ENCODE data around the gene IGDCC3.
"Not testable (repeated sequence)": the region's sequence is repeated elsewhere in the genome, so short reads cannot be mapped to it uniquely, and the experiment has no call there.

Gene IGDCC3

GRCh38 chr15:65369212-65369547, 8.6 kb downstream of the IGDCC3 start:
- no peak for DNase-seq (ENCODE audit: low read depth)

DNA sequence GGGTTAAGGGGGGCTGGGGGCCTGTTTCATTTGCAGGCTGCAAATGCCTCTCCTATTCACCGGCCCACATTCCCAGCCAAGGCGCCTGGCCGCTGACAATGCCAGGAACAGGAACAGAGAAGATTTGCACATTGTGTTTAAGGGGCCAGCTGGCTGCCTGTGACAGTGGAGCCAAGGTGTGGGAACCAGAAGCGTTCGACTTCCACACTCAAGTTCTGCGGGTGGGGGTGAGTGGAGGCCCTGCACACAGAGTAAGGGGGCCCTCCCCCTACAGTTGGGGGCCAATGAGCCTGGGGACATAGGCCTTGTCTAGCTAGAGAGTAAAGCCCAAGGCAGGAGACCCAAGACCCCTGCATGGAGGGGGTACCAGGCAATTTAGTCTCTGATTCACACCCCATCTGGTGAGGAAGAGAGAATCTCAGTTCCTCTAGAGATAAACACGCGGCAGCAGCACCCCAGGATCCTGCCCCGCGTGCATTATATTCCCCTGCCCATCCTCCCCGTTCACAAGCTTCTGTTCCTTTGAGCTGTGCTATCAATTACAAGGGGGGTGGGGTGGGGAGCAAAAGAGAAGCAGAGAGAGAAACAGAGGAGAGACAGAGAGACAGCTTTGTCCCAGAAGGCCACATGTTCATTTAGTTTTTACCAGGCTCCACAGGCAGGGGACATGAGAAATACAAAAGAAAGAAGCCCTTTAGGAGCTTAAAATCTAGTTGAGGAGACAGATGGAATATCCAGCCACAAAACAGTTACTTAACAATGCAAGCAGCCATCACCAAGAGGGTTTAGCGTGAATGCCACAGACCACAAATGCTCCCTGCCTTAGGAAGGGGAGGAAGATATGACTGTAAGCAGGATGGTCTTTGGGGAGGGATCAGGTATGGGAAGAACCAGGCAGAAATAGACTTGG, 9.2 kb downstream of the IGDCC3 start:
- no peak for DNase-seq (ENCODE audit: low read depth)

DNA sequence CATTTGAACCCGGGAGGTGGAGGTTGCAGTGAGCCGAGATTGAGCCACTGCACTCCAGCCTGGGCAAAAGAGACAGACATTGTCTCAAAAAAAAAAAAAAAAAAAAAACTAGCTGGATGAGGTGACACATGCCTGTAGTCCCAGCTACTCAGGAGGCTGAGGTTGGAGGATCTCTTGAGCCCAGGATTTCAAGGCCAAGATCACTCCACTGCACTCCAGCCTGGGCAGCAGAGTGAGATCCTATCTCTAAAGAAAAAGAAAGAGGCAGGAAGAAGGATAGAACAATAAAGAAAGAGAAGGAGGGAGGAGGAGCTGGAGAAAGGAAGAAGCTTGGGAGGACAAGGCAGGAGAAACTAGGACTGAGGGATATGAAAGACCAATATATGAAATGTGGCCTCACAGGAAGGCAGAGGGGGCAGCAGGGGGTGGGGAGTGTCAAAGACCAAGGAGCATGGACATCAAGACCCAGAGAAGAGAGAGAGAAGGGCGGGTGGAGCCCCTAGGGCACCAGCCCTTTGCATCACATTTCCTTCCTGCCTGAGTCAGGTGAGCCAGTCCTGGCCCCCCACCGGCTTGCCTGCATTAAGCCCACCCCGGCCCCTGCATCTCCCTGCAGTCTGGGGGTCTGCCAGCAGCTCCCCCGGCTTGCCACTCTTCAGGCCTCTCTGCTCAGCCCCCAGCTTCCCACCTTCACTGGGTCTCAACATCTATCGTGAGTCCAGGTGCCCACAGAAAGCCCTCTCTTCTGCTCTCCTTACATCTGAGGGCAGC, 11.5 kb downstream of the IGDCC3 start:
- DNase-seq (ENCODE audit: low read depth) = no peak

GRCh38 chr15:65365229-65365628, 12.6 kb downstream of the IGDCC3 start:
- DNase-seq (ENCODE audit: low read depth) = no peak

- no peak for DNase-seq (ENCODE audit: low read depth)
Measured at GRCh38 chr15:65363766-65364165, 14.0 kb downstream of the IGDCC3 start.

GRCh38 chr15:65363306-65363705, 14.5 kb downstream of the IGDCC3 start:
- DNase-seq (ENCODE audit: low read depth) = no peak

- DNase-seq (ENCODE audit: low read depth) = no peak
Measured at GRCh38 chr15:65362491-65362890, 15.3 kb downstream of the IGDCC3 start.

DNA sequence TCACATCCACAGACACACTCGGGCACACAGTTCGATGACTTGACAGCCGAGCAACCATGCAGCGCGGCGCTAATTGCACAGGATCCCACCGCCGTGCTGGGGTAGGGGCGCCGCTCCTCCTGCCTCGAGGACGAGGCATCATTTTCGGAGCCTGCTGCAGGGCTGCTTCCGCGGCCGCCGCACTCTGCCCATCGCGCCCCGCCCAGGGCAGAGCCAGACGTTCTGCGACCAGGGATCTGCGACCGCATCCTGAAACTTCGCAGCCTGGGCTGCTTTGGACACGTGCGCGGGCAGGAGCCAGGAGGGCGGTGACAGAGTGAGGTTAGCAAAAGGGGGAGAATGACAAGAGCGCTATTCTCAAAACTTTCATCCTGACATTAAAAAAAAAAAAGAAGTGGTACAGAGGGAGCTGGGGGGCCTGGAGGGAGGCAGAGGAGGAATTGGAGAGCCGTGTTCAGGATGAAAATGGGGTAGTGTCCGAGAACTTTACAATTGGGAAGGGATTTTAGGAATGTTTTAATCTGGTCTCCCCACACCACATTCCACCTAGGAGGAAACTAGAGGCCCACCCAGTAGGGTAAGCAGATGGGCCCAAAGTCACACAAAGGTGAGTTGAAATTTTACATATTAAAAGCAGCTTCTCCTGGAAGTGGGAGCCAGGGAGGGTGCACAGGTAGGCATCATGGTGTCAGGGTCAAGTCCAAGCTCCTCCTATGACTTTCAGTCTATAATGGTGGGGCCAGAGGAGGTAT, 15.9 kb downstream of the IGDCC3 start:
- DNase-seq (ENCODE audit: low read depth) = no peak

GRCh38 chr15:65360506-65360905, 17.3 kb downstream of the IGDCC3 start:
- no peak for DNase-seq (ENCODE audit: low read depth)

DNA sequence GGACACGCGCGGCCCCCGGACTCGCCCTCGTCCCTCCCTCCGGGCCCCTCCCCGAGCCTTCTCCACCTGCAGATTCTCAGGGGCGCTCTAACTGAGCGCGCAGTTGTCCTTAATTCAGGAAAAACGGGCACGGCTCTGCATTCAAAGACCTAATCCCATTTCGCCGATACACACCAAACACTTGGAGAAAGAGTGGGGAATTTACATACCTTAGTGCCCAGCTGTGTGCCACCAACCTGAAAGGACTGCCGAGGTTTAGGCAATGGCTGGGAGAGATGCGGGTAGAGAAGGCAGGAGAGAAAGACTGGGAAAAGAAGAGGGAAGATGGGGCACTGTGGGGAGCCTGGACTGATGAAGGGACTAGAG, 21.8 kb downstream of the IGDCC3 start:
- no peak for DNase-seq (ENCODE audit: low read depth)

DNA sequence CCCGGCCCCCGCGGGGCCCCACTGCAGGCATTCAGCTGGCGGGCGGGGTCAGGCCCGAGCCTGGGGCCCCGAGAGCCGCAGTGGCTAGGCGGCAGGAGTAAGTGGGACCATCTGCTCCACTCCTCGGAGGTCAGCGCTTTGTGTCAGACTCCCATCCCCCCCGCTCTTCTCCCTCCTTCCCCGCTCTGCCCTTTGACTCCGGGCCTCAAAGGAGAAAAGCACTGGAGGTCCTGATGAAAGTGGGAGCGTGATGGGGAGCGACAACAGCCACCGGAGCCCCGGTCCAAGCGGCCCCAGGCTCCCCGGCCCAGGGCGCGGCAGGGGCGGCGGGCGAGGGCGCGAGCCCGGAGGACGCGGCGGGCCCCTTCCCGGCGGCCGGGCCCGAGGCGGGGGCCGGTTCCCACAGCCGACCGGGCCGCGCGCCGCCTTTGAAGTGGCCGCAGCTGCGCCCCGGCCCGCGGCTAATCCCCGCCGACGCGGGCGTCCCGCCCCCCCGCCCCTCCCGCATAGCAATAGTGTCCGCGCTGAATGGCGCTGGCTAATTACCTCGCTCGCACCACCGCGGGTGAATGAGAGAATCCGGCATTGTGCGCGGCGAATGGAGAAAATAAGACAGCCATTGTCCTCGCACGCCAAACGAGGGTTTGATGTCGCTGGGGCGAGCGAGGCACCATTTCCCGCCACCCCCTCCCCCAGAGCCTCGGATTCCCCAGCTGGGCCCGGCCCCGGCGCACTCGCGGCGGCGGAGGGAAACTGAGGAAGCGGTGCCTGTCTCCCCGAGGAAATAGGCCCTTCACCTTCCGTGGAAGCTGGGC, 22.4 kb downstream of the IGDCC3 start:
- DNase-seq (ENCODE audit: low read depth) = no peak

DNA sequence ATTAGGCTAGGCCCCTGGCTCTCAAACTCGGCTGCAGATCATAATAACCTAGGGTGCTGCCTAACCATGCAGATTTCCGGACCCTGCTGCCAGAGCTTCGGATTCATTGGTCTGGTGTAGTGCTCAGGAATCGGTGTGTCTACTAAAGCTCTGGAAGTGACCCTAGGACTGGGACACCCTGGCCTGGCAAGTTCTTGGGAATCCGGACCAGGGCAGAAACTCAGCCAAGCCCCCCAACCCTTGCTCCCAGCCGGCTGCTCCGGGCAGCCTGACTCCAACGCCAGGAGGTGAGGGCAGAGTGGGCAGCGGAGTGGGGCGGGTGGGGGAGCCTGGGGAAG, 23.0 kb downstream of the IGDCC3 start:
- no peak for DNase-seq (ENCODE audit: low read depth)

GRCh38 chr15:65351972-65352371, 25.8 kb downstream of the IGDCC3 start:
- not testable (repeated sequence) for DNase-seq (ENCODE audit: low read depth)

DNA sequence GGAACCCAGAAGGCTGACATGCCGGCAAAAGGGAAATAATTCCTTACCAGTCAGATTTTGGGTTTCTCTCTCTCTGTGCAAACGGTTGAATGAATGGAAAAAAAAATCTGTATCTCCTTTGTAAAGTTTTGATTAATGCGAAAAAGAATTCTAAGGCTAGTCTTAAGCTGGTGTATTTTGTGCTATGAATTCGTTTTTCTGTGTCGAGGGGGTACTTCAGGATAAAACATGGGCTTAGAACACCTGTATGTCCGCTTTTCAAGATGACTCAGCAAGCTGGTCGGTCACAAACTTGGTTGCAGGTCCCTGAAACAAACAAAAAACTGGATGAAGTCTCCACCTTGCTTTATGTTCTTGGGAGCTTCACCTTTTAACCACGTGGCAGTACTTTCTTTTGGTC, 28.5 kb downstream of the IGDCC3 start:
- no peak for DNase-seq (ENCODE audit: low read depth)

DNA sequence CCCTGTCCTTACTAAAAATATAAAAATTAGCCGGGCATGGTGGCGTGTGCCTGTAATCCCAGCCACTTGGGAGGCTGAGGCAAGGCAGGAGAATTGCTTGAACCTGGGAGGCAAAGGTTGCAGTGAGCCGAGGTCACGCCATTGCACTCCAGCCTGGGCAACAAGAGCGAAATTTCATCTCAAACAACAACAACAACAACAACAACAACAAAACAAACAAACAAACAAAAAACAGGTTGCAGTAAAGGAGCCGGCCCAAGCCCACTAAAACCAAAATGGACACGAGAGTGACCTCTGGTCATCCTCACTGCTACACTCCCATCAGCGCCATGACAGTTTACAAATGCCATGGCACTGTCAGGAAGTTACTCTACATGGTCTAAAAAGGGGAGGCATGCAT, 30.0 kb downstream of the IGDCC3 start:
- not testable (repeated sequence) for DNase-seq (ENCODE audit: low read depth)

DNA sequence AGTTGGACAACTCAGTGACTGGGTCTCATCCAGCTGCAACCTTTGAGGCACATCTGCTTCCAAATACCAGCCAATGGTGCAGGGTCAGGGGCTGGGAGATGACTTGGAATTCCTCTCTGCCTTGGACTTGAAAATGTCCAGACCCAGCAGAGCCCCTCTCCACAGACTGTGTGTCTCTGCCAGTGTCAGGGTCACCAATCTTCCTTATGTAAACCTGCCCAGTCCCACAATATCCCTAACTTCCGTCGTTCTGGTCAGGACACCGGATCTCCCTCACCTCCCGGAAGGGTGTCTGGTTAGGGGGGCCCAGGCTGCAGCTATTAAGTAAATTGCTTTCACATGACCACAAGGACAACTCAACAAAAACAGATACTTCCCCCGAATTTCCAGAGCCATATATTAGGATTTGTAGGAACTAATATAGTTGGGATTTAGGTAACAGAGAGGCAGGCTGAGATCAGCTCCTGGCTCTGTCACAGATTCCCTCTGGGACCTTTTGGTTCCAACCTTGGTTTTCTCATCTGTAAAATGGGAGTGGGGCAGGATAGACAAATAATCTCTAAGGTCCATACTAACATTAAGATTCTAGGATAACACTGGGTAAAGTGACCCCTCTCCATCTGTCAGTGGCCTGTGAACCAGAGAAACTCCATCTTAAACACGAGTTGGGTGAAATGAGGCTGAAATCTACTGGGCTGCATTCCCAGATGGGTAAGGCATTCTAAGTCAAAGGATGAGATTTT, 30.8 kb downstream of the IGDCC3 start:
- DNase-seq (ENCODE audit: low read depth) = no peak

DNA sequence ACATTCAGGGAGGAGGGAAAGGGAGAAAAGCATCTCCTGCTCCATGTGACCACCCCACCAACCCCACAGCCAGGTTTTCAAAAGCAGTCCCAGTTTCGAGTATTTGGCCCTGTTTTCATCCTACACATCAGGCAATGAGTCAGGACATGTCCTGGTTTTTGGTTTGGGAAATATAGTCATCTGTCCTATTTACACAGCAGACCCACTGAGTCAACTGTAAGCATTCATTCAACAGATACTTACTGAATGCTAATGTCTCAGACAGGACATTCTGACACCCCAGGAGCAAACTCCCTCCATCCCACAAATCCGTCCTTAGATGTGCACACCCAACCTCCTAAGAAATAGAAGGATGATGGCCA, 32.9 kb downstream of the IGDCC3 start:
- DNase-seq (ENCODE audit: low read depth) = no peak

DNA sequence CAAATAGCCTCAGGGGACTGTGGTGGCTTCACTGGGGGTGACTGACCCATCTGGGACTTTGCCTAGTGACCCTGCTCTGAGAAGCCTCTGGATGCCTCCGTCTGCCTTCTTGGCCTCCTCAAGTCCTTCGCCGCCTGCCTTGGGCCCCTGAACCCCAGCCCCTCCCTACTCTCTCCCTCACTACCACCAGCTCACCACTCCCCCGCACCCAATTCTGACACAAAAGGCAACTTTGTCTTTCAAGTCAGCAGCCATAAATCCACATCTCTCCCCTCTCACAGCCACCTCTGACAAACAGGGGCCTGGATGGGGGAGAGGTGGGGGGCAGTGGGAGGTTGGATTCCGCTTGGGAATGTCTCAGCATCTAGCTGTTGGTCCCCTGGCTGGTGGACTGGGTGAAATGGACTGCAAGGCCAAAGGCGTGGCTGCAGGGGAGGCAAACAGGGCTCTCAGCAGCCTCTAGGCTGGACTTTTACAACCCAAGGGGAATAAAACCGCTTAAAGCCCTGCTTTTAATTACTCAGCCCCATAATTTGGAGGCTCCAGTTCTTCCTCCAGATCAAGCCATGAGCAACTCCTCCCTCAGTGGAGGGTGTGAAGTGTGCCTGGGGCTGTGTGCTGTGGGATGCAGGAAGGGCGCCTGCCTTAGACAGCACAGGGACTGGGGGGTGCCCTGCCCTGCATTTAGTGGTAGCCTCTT, 33.4 kb downstream of the IGDCC3 start:
- no peak for DNase-seq (ENCODE audit: low read depth)

DNA sequence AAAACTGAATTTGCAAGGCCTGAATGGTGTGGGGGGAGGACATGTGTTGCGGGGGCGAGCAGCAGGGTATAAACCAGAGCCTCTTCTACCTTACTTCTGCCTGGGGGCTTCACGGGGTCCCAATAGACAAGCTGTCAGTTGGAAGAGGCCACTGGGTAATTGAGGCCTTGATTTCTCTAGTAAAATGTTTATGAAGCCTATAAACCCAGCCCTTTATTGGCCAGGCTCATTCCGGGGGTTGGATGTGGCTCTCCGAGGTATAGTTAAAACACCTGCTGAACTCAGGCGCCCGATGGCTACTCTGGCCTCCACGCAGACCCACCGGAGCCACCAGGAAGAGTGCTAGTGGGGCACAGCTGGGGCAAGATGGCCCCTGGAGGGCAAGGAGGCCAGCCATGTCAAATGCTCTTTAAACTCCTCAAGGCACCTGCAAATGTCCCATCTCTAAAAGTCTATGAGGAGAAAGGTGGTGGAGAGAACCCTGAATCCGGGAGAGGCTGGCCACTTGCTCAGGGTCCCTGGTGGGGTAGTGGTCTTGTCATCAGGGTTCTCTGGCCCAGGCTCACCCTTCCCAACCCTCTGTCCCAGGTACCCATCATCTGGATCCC, 34.3 kb downstream of the IGDCC3 start:
- DNase-seq (ENCODE audit: low read depth) = no peak

GRCh38 chr15:65342493-65342892, 35.3 kb downstream of the IGDCC3 start:
- DNase-seq (ENCODE audit: low read depth) = no peak
